Measurements from ENCODE around the gene PINK1.
"Not testable (repeated sequence)": the region's sequence is repeated elsewhere in the genome, so short reads cannot be mapped to it uniquely, and the experiment has no call there.

The PINK1 gene

GRCh38 chr1:20633190-20634064, at the start of gene PINK1:
Gene PINK1 (plus strand): TSS chr1:20633458. CDS start chr1:20633549, 91 bp downstream.
- DNase-seq = peak; percentile 84 to 92

- DNase-seq = no peak
Measured at GRCh38 chr1:20584890-20585289, 48.4 kb upstream of the PINK1 start.

GRCh38 chr1:20586953-20587660, 46.2 kb upstream of the PINK1 start:
- no peak for DNase-seq

- DNase-seq = no peak
Measured at GRCh38 chr1:20587661-20588053, 45.6 kb upstream of the PINK1 start.

- DNase-seq = peak in 1 of 2 donors; percentile 9
Measured at GRCh38 chr1:20588634-20589225, 44.5 kb upstream of the PINK1 start, which contains the start of gene CDA. Gene CDA (plus strand): TSS chr1:20589097. CDS start chr1:20589130, 33 bp downstream.

- DNase-seq = peak in 1 of 2 donors; percentile 19
Measured at GRCh38 chr1:20589331-20590278, 43.7 kb upstream of the PINK1 start.

- DNase-seq = peak in 1 of 2 donors; percentile 35
Measured at GRCh38 chr1:20590306-20590777, 42.9 kb upstream of the PINK1 start.

- no peak for DNase-seq
Measured at GRCh38 chr1:20593756-20594155, 39.5 kb upstream of the PINK1 start.

- no peak for DNase-seq
Measured at GRCh38 chr1:20594746-20595145, 38.5 kb upstream of the PINK1 start.

GRCh38 chr1:20596106-20596505, 37.2 kb upstream of the PINK1 start:
- DNase-seq = no peak

GRCh38 chr1:20597650-20598049, 35.6 kb upstream of the PINK1 start:
- DNase-seq = no peak

- DNase-seq = no peak
Measured at GRCh38 chr1:20600156-20600555, 33.1 kb upstream of the PINK1 start.

- DNase-seq = no peak
Measured at GRCh38 chr1:20601129-20601825, 32.0 kb upstream of the PINK1 start.

GRCh38 chr1:20602851-20603450, 30.3 kb upstream of the PINK1 start:
- no peak for DNase-seq

GRCh38 chr1:20603504-20604464, 29.5 kb upstream of the PINK1 start:
- DNase-seq = peak in 1 of 2 donors; percentile 9

- DNase-seq = no peak
Measured at GRCh38 chr1:20604678-20605077, 28.6 kb upstream of the PINK1 start.

- DNase-seq = not testable (repeated sequence)
Measured at GRCh38 chr1:20606801-20607570, 26.3 kb upstream of the PINK1 start.

- no peak for DNase-seq
Measured at GRCh38 chr1:20609541-20609940, 23.7 kb upstream of the PINK1 start.

- no peak for DNase-seq
Measured at GRCh38 chr1:20610970-20611369, 22.3 kb upstream of the PINK1 start.

Measured in CD4-positive, alpha-beta T cell treated with Interferon alpha-2 for 1 hour (primary cell).